Mesenchymal stem cell (in vitro differentiated cells and primary cell): Measurements from ENCODE around the gene PTPRN2.

Experiments
- DNase-seq: peaks from one replicate; pipeline ENCODE4 v3.0.0-alpha.2; 2013
- H2AFZ ChIP-seq: one replicate; pipeline ENCODE4 v1.6.1; 2013; ENCODE audit warnings: low read depth, mild to moderate bottlenecking, control low read depth, inconsistent platforms, low read length, moderate library complexity
- H2AK5ac ChIP-seq: 2 replicates; pipeline ENCODE4 v1.6.1; 2013; ENCODE audit warnings: low read length, moderate library complexity, mild to moderate bottlenecking, inconsistent platforms; ENCODE audit not compliant: severe bottlenecking
- H2BK120ac ChIP-seq: one replicate; pipeline ENCODE4 v1.6.1; 2013; ENCODE audit warnings: low read depth, mild to moderate bottlenecking, inconsistent platforms, low read length, moderate library complexity
- H2BK12ac ChIP-seq, 2 experiments: one replicate each; pipeline ENCODE4 v1.6.1; 2013; ENCODE audit warnings: inconsistent platforms in 2 of 2, low read length in 2 of 2, mild to moderate bottlenecking in 2 of 2, moderate library complexity in 2 of 2, control low read depth in 1 of 2
- H2BK15ac ChIP-seq: one replicate; pipeline ENCODE4 v1.6.1; 2013; ENCODE audit warnings: mild to moderate bottlenecking, low read depth, inconsistent platforms; ENCODE audit not compliant: poor library complexity, severe bottlenecking
- H2BK5ac ChIP-seq: 2 replicates; pipeline ENCODE4 v1.6.1; 2013; ENCODE audit warnings: low read depth, mild to moderate bottlenecking, low read length, control low read depth, inconsistent platforms; ENCODE audit not compliant: poor library complexity, severe bottlenecking
- H3K14ac ChIP-seq, 2 experiments: one replicate each; pipeline ENCODE4 v1.6.1; 2013; ENCODE audit warnings: inconsistent platforms in 2 of 2, low read length in 2 of 2, control low read depth in 1 of 2, mild to moderate bottlenecking in 1 of 2, moderate library complexity in 1 of 2
- H3K18ac ChIP-seq, 2 experiments: one replicate each; pipeline ENCODE4 v1.6.1; 2013; ENCODE audit warnings: inconsistent platforms in 2 of 2, low read length in 2 of 2, control low read depth in 1 of 2, low read depth in 1 of 2, mild to moderate bottlenecking in 1 of 2
- H3K23ac ChIP-seq, 2 experiments: one replicate each; pipeline ENCODE4 v1.6.1; 2013; ENCODE audit warnings: inconsistent platforms in 2 of 2, low read length in 2 of 2, mild to moderate bottlenecking in 2 of 2, moderate library complexity in 2 of 2, control low read depth in 1 of 2
- H3K27ac ChIP-seq: 2 replicates; pipeline ENCODE4 v1.5.1; 2013; ENCODE audit warnings: mild to moderate bottlenecking, moderate library complexity, low read length, control low read depth, inconsistent platforms; ENCODE audit not compliant: poor library complexity, severe bottlenecking
- H3K27me3 ChIP-seq, 2 experiments: 2 replicates each; pipeline versions ENCODE4 v1.6.1 to v1.7.0; 2013; ENCODE audit warnings: low read length in 2 of 2, mild to moderate bottlenecking in 2 of 2, moderate library complexity in 2 of 2, control low read depth in 1 of 2, inconsistent platforms in 1 of 2; ENCODE audit not compliant: control insufficient read depth in 1 of 2, insufficient read depth in 1 of 2
- H3K36me3 ChIP-seq, 2 experiments: 2 replicates each; pipeline versions ENCODE4 v1.6.1 to v1.7.0; 2013; ENCODE audit warnings: low read length in 2 of 2, control low read depth in 1 of 2, inconsistent platforms in 1 of 2, low read depth in 1 of 2, mild to moderate bottlenecking in 1 of 2; ENCODE audit not compliant: insufficient read depth in 2 of 2, control insufficient read depth in 1 of 2
- H3K4ac ChIP-seq, 2 experiments: one replicate each; pipeline ENCODE4 v1.6.1; 2013; ENCODE audit warnings: inconsistent platforms in 2 of 2, low read length in 2 of 2, mild to moderate bottlenecking in 2 of 2, moderate library complexity in 2 of 2, control low read depth in 1 of 2, low read depth in 1 of 2
- H3K4me1 ChIP-seq: 2 replicates; pipeline ENCODE4 v1.6.1; 2013; ENCODE audit warnings: low read depth, low read length, control low read depth; ENCODE audit not compliant: control insufficient read depth, insufficient read depth
- H3K4me2 ChIP-seq: 2 replicates; pipeline ENCODE4 v1.6.1; 2013; ENCODE audit warnings: low read length, mild to moderate bottlenecking, inconsistent platforms; ENCODE audit not compliant: poor library complexity, severe bottlenecking
- H3K4me3 ChIP-seq, 2 experiments: 2 replicates each; pipeline versions ENCODE4 v1.5.1 to v1.7.0; 2013; ENCODE audit warnings: low read length in 2 of 2, mild to moderate bottlenecking in 2 of 2, control low read depth in 1 of 2, low read depth in 1 of 2; ENCODE audit not compliant: insufficient read depth in 1 of 2
- H3K79me1 ChIP-seq: replicated peaks from 2 replicates; pipeline ENCODE4 v1.6.1; 2013; ENCODE audit warnings: mild to moderate bottlenecking, control low read depth, low read length, inconsistent platforms; ENCODE audit not compliant: poor library complexity, severe bottlenecking
- H3K9ac ChIP-seq: 2 replicates; pipeline ENCODE4 v1.7.0; 2013; ENCODE audit warnings: mild to moderate bottlenecking, low read length, moderate library complexity
- H3K9me3 ChIP-seq: 2 replicates; pipeline ENCODE4 v1.7.0; 2013; ENCODE audit warnings: mild to moderate bottlenecking, low read length; ENCODE audit not compliant: control insufficient read depth
- H4K8ac ChIP-seq: one replicate; pipeline ENCODE4 v1.6.1; 2013; ENCODE audit warnings: inconsistent platforms, mild to moderate bottlenecking, low read length, moderate library complexity
- H4K91ac ChIP-seq: one replicate; pipeline ENCODE4 v1.6.1; 2013; ENCODE audit warnings: mild to moderate bottlenecking, low read length, inconsistent platforms
- WGBS: methylation state at CpG from one replicate; pipeline ENCODE4 v1.1.7; 2013; ENCODE audit warnings: mixed read lengths; 5-methylcytosine and 5-hydroxymethylcytosine counted together

Gene PTPRN2

DNA sequence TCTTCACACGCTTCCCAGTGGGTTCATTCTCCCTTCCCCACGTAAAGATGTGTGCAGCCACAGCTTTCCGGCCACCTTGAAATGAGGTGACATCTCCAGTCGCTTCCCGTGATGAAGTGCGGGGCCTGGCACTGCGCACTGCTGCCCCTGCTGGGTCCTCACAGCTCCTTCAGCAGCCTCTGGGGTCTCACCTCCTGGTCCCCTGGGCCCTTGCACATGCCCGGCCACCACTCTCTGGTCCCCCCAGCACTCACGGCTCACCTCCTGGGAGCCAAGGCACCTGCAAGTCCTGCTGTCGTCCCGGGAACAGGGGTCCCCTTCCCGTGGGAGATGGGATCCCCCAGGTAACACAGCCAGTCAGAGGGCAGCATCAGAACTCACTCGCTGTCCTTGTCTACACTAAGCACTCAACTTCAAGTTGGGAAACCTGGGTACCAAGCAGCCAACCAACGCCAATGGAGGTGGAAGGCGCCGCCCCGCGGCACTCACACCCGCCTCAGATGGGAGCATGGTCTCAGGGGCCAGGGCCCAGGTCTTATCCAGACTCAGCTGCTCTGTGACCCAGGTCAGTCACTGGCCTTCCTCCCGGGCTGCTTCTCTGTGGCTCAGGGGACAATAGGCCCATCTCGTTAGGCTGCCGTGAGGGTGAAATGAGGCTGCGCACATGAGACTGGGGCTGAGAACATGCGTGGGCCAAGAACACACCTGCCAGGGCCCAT lies 176.2 kb downstream of the PTPRN2 start:
- H3K27me3 ChIP-seq: no peaks in the 10 kb centered on the region
- no peak overlapping the region for H4K91ac ChIP-seq
- no peak overlapping the region for H3K18ac ChIP-seq
- no peak overlapping the region for H2BK15ac ChIP-seq
- no peak overlapping the region for H2BK120ac ChIP-seq
- H2AK5ac ChIP-seq: no peak overlapping the region
- H3K36me3 ChIP-seq: no peaks in the 10 kb centered on the region
- 84% methylated on average over 24 of the region's 24 CpGs for WGBS
- H3K4ac ChIP-seq: no peak overlapping the region
- H2BK5ac ChIP-seq: no peak overlapping the region
- H3K27ac ChIP-seq: no peak overlapping the region
- H3K9ac ChIP-seq: no peak overlapping the region
- no peak for DNase-seq
- no peak overlapping the region for H3K23ac ChIP-seq
- no peaks in the 10 kb centered on the region for H3K9me3 ChIP-seq
- no peak overlapping the region for H3K4me3 ChIP-seq
- H4K8ac ChIP-seq: no peak overlapping the region
- no peak overlapping the region for H2BK12ac ChIP-seq
- H2AFZ ChIP-seq: no peak overlapping the region
- no peaks in the 10 kb centered on the region for H3K79me1 ChIP-seq
- no peak overlapping the region for H3K14ac ChIP-seq
- H3K4me2 ChIP-seq: no peak overlapping the region
- H3K4me1 ChIP-seq: no peaks in the 10 kb centered on the region

DNA sequence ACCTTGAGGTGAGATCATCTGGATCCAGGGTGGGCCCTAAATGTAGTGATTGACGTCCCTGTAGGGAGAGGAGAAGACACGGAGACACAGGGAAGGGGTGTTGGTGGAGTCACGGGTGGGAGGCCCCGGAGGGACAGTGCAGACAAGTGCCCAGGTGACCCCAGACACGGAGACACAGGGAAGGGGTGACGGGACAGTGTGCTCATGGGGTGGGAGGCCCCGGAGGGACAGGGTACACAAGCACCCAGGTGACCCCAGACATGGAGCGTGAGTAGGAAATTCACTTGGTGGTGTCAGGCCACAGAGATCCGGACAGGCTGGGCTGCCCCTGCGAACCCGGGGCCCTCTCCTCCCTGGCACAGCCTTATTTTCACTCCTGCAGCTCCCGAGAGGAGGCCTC lies 176.9 kb downstream of the PTPRN2 start:
- Histone ChIP-seq H3K4ac (no peak overlapping the region), H4K91ac (no peak overlapping the region), H3K27ac (no peak overlapping the region), H3K4me3 (no peak overlapping the region), H3K27me3 (no peaks in the 10 kb centered on the region), H3K36me3 (no peaks in the 10 kb centered on the region), H3K14ac (no peak overlapping the region), H3K4me1 (no peaks in the 10 kb centered on the region), H2AK5ac (no peak overlapping the region), H2AFZ (no peak overlapping the region), H3K9ac (no peak overlapping the region), H2BK120ac (no peak overlapping the region), H3K18ac (no peak overlapping the region), H4K8ac (no peak overlapping the region), H3K23ac (no peak overlapping the region), H2BK12ac (no peak overlapping the region), H2BK15ac (no peak overlapping the region), H2BK5ac (no peak overlapping the region), H3K79me1 (no peaks in the 10 kb centered on the region), H3K4me2 (no peak overlapping the region), H3K9me3 (no peaks in the 10 kb centered on the region)
- no peak for DNase-seq
- 70% methylated on average over 12 of the region's 12 CpGs for whole genome bisulfite sequencing

DNA sequence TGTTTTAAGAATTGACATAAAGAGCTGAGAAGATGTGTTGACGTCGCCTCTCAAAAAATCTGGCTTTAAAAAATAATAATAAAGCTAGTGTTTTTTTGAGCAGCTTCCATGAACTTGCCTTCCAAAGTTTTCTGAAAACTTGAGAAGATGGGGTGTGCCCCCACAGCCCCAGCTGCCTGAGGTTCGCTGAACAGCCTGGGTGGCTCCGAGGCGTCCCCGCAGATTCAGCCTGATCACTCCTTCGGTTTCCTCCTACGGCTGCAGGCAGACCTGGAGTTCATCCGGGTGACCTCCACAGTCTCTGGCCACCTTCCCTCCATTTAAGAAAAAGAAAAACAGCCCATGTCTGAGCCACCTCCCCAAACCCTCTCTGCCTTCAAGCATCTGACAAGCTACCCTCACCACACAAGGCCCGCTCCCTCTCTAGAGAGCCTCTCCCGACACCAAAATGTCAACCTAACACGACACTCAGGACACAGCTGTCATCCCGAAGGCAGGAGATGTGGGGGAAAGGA lies 177.8 kb downstream of the PTPRN2 start:
- no peak overlapping the region for H2AFZ ChIP-seq
- no peak overlapping the region for H3K9ac ChIP-seq
- H3K23ac ChIP-seq: no peak overlapping the region
- no peak overlapping the region for H2BK12ac ChIP-seq
- no peak overlapping the region for H3K18ac ChIP-seq
- no peaks in the 10 kb centered on the region for H3K4me1 ChIP-seq
- no peak overlapping the region for H2BK5ac ChIP-seq
- H4K91ac ChIP-seq: no peak overlapping the region
- H3K79me1 ChIP-seq: no peaks in the 10 kb centered on the region
- no peaks in the 10 kb centered on the region for H3K27me3 ChIP-seq
- no peak overlapping the region for H3K4me2 ChIP-seq
- H2BK15ac ChIP-seq: no peak overlapping the region
- H2BK120ac ChIP-seq: no peak overlapping the region
- no peak overlapping the region for H2AK5ac ChIP-seq
- no peaks in the 10 kb centered on the region for H3K36me3 ChIP-seq
- no peak overlapping the region for H3K4ac ChIP-seq
- H3K4me3 ChIP-seq: no peak overlapping the region
- no peak overlapping the region for H3K14ac ChIP-seq
- no peak overlapping the region for H3K27ac ChIP-seq
- DNase-seq: no peak
- H3K9me3 ChIP-seq: no peaks in the 10 kb centered on the region
- no peak overlapping the region for H4K8ac ChIP-seq
- WGBS: 82% methylated on average over 13 of the region's 13 CpGs

DNA sequence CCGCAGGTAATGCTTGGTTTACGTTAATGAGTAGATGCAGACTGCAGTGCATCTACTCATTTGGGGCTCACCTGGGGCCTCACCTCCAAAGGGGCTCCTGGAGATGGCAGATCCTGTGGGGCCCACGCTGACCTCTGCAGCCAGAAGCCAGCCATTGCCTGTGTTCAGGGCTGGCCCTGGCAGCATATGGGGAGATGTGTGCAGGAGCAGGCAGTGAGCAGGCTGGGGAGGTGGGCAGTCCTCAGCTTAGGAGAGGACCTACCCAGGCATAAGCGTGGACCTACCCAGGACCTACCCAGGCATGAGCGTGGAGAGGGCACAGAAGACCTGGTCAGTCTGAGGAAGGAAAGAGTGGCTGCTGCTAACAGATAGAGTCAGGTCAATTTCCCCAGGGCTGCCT lies 178.5 kb downstream of the PTPRN2 start:
- Histone ChIP-seq H4K91ac (no peak overlapping the region), H3K4ac (no peak overlapping the region), H3K9ac (no peak overlapping the region), H3K36me3 (no peaks in the 10 kb centered on the region), H2BK15ac (no peak overlapping the region), H3K9me3 (no peaks in the 10 kb centered on the region), H4K8ac (no peak overlapping the region), H3K79me1 (no peaks in the 10 kb centered on the region), H3K4me3 (no peak overlapping the region), H3K23ac (no peak overlapping the region), H2BK120ac (no peak overlapping the region), H3K4me2 (no peak overlapping the region), H3K27ac (no peak overlapping the region), H3K27me3 (peaks cover 0 to 3% of the 10 kb centered on the region in 2 experiments), H3K4me1 (no peaks in the 10 kb centered on the region), H2AFZ (no peak overlapping the region), H2BK5ac (no peak overlapping the region), H3K18ac (no peak overlapping the region), H2BK12ac (no peak overlapping the region), H3K14ac (no peak overlapping the region), H2AK5ac (no peak overlapping the region)
- DNase-seq: no peak
- 74% methylated on average over 5 of the region's 5 CpGs for WGBS
